Measurements from ENCODE around the gene HSPA12B.

DNA sequence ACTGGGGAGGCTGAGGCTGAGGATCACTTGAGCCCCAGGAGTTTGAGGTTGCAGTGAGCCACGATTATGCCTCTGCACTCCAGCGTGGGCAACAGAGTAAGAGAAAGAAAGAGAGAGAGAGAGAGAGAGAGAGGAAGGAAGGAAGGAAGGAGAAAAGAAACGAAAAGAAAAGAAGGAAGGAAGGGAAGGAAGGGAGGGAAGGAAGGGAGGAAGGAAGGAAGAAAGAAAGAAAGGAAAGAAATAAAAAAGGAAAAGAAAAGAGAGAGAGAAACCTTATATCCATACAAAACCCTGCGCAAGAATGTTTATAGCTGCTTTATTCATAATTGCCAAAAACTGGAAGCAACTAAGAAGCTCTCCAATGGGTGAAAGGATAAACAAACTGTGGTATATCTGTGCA, 8.1 kb upstream of the HSPA12B start:
- TF ChIP-seq, protein P1, sequence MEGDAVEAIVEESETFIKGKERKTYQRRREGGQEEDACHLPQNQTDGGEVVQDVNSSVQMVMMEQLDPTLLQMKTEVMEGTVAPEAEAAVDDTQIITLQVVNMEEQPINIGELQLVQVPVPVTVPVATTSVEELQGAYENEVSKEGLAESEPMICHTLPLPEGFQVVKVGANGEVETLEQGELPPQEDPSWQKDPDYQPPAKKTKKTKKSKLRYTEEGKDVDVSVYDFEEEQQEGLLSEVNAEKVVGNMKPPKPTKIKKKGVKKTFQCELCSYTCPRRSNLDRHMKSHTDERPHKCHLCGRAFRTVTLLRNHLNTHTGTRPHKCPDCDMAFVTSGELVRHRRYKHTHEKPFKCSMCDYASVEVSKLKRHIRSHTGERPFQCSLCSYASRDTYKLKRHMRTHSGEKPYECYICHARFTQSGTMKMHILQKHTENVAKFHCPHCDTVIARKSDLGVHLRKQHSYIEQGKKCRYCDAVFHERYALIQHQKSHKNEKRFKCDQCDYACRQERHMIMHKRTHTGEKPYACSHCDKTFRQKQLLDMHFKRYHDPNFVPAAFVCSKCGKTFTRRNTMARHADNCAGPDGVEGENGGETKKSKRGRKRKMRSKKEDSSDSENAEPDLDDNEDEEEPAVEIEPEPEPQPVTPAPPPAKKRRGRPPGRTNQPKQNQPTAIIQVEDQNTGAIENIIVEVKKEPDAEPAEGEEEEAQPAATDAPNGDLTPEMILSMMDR (IDR thresholded peaks at IDR 0.05): no peak
- TF ChIP-seq POLR2AphosphoS5 (IDR thresholded peaks at IDR 0.05): no peak
